CD4-positive, alpha-beta T cell treated with Interferon alpha-2 for 1 hour (primary cell): ENCODE results near the gene LPCAT2.

Source experiments
- DNase-seq, 2 donors: peaks; one replicate each; pipeline ENCODE4 v3.0.0-alpha.2; 2020 to 2022

Gene LPCAT2

GRCh38 chr16:55505333-55506015, 3.4 kb upstream of the LPCAT2 start:
- DNase-seq, result no peak

GRCh38 chr16:55506083-55506482, 2.8 kb upstream of the LPCAT2 start:
- DNase-seq, result no peak

- DNase-seq, result no peak
These were observed 2.2 kb upstream of the LPCAT2 start for GRCh38 chr16:55506708-55507107.

- DNase-seq, result no peak
These were observed 476 bp upstream of the LPCAT2 start for GRCh38 chr16:55508271-55508921.

GRCh38 chr16:55510185-55510805, 1.4 kb downstream of the LPCAT2 start:
- no peak for DNase-seq

- DNase-seq, result no peak
These were observed 4.1 kb downstream of the LPCAT2 start for GRCh38 chr16:55512941-55513340.

- no peak for DNase-seq
These were observed 4.7 kb downstream of the LPCAT2 start for GRCh38 chr16:55513616-55514015.

- no peak for DNase-seq
These were observed 6.2 kb downstream of the LPCAT2 start for GRCh38 chr16:55515111-55515510.

GRCh38 chr16:55521792-55522191, 12.9 kb downstream of the LPCAT2 start:
- no peak for DNase-seq

- DNase-seq, result no peak
These were observed 17.6 kb downstream of the LPCAT2 start for GRCh38 chr16:55526441-55526840.

- no peak for DNase-seq
These were observed 19.0 kb downstream of the LPCAT2 start for GRCh38 chr16:55527885-55528284.

- no peak for DNase-seq
These were observed 20.1 kb downstream of the LPCAT2 start for GRCh38 chr16:55529018-55529417.

GRCh38 chr16:55530316-55530856, 21.5 kb downstream of the LPCAT2 start:
- DNase-seq, result no peak

GRCh38 chr16:55532227-55532626, 23.4 kb downstream of the LPCAT2 start:
- no peak for DNase-seq

GRCh38 chr16:55534756-55535155, 25.9 kb downstream of the LPCAT2 start:
- DNase-seq, result no peak

GRCh38 chr16:55539049-55539448, 30.2 kb downstream of the LPCAT2 start:
- DNase-seq, result peak in 1 of 2 donors; percentile 0

- DNase-seq, result no peak
These were observed 30.6 kb downstream of the LPCAT2 start for GRCh38 chr16:55539488-55539887.

- DNase-seq, result no peak
These were observed 31.3 kb downstream of the LPCAT2 start for GRCh38 chr16:55540221-55540620.

- DNase-seq, result no peak
These were observed 33.7 kb downstream of the LPCAT2 start for GRCh38 chr16:55542459-55543082.

- DNase-seq, result no peak
These were observed 34.6 kb downstream of the LPCAT2 start for GRCh38 chr16:55543472-55543871.

- no peak for DNase-seq
These were observed 43.7 kb downstream of the LPCAT2 start for GRCh38 chr16:55552621-55553020.

- DNase-seq, result no peak
These were observed 46.6 kb downstream of the LPCAT2 start for GRCh38 chr16:55555436-55555835.

- DNase-seq, result no peak
These were observed 48.3 kb downstream of the LPCAT2 start for GRCh38 chr16:55557186-55557585.

GRCh38 chr16:55559233-55559632, 50.4 kb downstream of the LPCAT2 start:
- DNase-seq, result no peak
